GM23248 (cell line): ENCODE data around the gene PHC1.

ENCODE experiments used
- EZH2 ChIP-seq: fragments of 200-600 bp; sonication (generic); IDR thresholded peaks from 2 replicates; pipeline ENCODE4 v1.6.1; 2018; ENCODE audit warnings: antibody characterized with exemption, mild to moderate bottlenecking; ENCODE audit not compliant: insufficient read depth, poor library complexity, severe bottlenecking
- EZH2phosphoT487 ChIP-seq: fragments of 200-600 bp; sonication (generic); IDR thresholded peaks from 2 replicates; pipeline ENCODE4 v1.6.1; 2018; ENCODE audit warnings: antibody characterized with exemption, moderate library complexity, mild to moderate bottlenecking, low read depth; ENCODE audit not compliant: insufficient read depth

GRCh38 chr12:8916154-8916553, 1.8 kb downstream of the PHC1 start:
- TF ChIP-seq EZH2phosphoT487 (no peak), EZH2 (no peak)
